Karpas-422 (cell line): Measurements from ENCODE around the gene CRK. TPM values are rescaled to one million over a fixed set of nuclear protein-coding genes. Genes with fewer than 3 reads are reported as not detected.
"Not testable (repeated sequence)": the region's sequence is repeated elsewhere in the genome, so short reads cannot be mapped to it uniquely, and the experiment has no call there.

Experiments used
- DNase-seq: peaks from one replicate; pipeline ENCODE4 v3.0.0-alpha.2; 2015
- H2AFZ ChIP-seq: fragments of 200-600 bp; sonication (generic); 2 replicates; pipeline ENCODE4 v1.6.1; 2014; ENCODE audit warnings: antibody characterized with exemption, low read length, mixed read lengths
- H3K27ac ChIP-seq: fragments of 200-600 bp; sonication (generic); 2 replicates; pipeline ENCODE4 v1.5.1; 2014; ENCODE audit warnings: mild to moderate bottlenecking, low read length, moderate library complexity
- H3K27me3 ChIP-seq: fragments of 200-600 bp; sonication (generic); 2 replicates; pipeline ENCODE4 v1.6.1; 2014; ENCODE audit warnings: low read length, mixed read lengths
- H3K36me3 ChIP-seq: fragments of 200-600 bp; sonication (generic); 2 replicates; pipeline ENCODE4 v1.6.1; 2014; ENCODE audit warnings: low read length, mixed read lengths; ENCODE audit not compliant: insufficient read depth
- H3K4me1 ChIP-seq: fragments of 200-600 bp; sonication (generic); 2 replicates; pipeline ENCODE4 v1.6.1; 2014; ENCODE audit warnings: mild to moderate bottlenecking, low read length, mixed read lengths
- H3K4me2 ChIP-seq: fragments of 200-600 bp; sonication (generic); 2 replicates; pipeline ENCODE4 v1.6.1; 2014; ENCODE audit warnings: low read length, low read depth, mild to moderate bottlenecking; ENCODE audit not compliant: poor library complexity, severe bottlenecking
- H3K4me3 ChIP-seq: fragments of 200-600 bp; sonication (generic); 2 replicates; pipeline ENCODE4 v1.5.1; 2014; ENCODE audit warnings: mild to moderate bottlenecking, antibody characterized with exemption, low read length, mixed read lengths
- H3K79me2 ChIP-seq: fragments of 200-600 bp; sonication (generic); 2 replicates; pipeline ENCODE4 v1.6.1; 2014; ENCODE audit warnings: mild to moderate bottlenecking, low read length, mixed read lengths
- H3K9ac ChIP-seq: fragments of 200-600 bp; sonication (generic); 2 replicates; pipeline ENCODE4 v1.6.0; 2014; ENCODE audit warnings: low read length
- H3K9me2 ChIP-seq: fragments of 200-600 bp; sonication (generic), shearing (Covaris generic); replicated peaks from 2 replicates; pipeline ENCODE4 v1.6.0; 2014; ENCODE audit warnings: mild to moderate bottlenecking, low read length, moderate library complexity; ENCODE audit not compliant: insufficient read depth
- H3K9me3 ChIP-seq: fragments of 300-700, 200-600 bp; sonication (generic); 2 replicates; pipeline ENCODE4 v1.6.1; 2014; ENCODE audit warnings: low read length, mixed read lengths
- H4K20me1 ChIP-seq: fragments of 200-600 bp; sonication (generic); 2 replicates; pipeline ENCODE4 v1.6.1; 2014; ENCODE audit warnings: mild to moderate bottlenecking, antibody characterized with exemption, low read length, low read depth; ENCODE audit not compliant: insufficient read depth
- total RNA-seq: library from RNA; depleted of rRNA; stranded (reverse); fragments of >200 nt; shearing (Covaris generic); gene quantifications from 2 replicates; pipeline ENCODE4 v1.2.3, GENCODE V29; 2014; ENCODE audit warnings: low replicate concordance

CRK gene
- total RNA-seq, 1 experiment from 2014 or later: 14.1 TPM

DNA sequence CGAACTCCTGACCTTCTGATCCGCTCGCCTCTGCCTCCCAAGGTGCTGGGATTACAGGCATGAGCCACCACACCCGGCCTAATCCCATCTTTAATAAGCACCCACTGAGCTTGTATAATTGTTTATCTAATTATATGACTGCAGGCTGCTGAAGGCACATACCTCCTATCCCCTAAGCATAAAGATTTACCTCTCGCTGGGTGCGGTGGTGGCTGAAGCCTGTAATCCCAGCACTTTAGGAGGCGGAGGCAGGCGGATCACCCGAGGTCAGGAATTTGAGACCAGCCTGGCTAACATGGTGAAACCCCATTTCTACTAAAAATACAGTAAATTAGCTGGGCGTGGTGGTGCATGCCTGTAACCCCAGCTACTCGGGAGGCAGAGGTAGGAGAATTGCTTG is 35.9 kb downstream of the CRK start:
- Histone ChIP-seq H3K4me1 (no peaks in the 10 kb centered on the region), H3K9ac (no peak overlapping the region), H3K9me3 (no peaks in the 10 kb centered on the region), H3K36me3 (peaks cover 18% of the 10 kb centered on the region; the same call in 1 of the 2 replicates), H3K4me3 (no peak overlapping the region), H2AFZ (no peak overlapping the region), H4K20me1 (0 out of 2 replicates have a peak, but pooled peaks cover 6% of the 10 kb centered on the region), H3K9me2 (no peaks in the 10 kb centered on the region), H3K79me2 (no peaks in the 10 kb centered on the region), H3K4me2 (no peak overlapping the region), H3K27ac (no peak overlapping the region), H3K27me3 (no peaks in the 10 kb centered on the region)
- DNase-seq: no peak

GRCh38 chr17:1418476-1418875 is 37.6 kb downstream of the CRK start:
- not testable (repeated sequence) for H4K20me1 ChIP-seq, H3K27me3 ChIP-seq, H3K27ac ChIP-seq, DNase-seq, H3K4me1 ChIP-seq, H2AFZ ChIP-seq, H3K9ac ChIP-seq, H3K79me2 ChIP-seq, H3K4me2 ChIP-seq, H3K9me3 ChIP-seq, H3K9me2 ChIP-seq, H3K4me3 ChIP-seq
- H3K36me3 ChIP-seq: peaks cover 14% of the 10 kb centered on the region; the same call in 1 of the 2 replicates

GRCh38 chr17:1416414-1416813 is 39.6 kb downstream of the CRK start:
- Histone ChIP-seq H2AFZ (no peak overlapping the region), H3K36me3 (0 out of 2 replicates have a peak, but pooled peaks cover 5% of the 10 kb centered on the region), H3K4me2 (no peak overlapping the region), H3K27ac (no peak overlapping the region), H4K20me1 (no peaks in the 10 kb centered on the region), H3K79me2 (no peaks in the 10 kb centered on the region), H3K4me1 (no peaks in the 10 kb centered on the region), H3K4me3 (no peak overlapping the region), H3K9me2 (no peaks in the 10 kb centered on the region), H3K9ac (no peak overlapping the region), H3K27me3 (no peaks in the 10 kb centered on the region), H3K9me3 (no peaks in the 10 kb centered on the region)
- DNase-seq: no peak

DNA sequence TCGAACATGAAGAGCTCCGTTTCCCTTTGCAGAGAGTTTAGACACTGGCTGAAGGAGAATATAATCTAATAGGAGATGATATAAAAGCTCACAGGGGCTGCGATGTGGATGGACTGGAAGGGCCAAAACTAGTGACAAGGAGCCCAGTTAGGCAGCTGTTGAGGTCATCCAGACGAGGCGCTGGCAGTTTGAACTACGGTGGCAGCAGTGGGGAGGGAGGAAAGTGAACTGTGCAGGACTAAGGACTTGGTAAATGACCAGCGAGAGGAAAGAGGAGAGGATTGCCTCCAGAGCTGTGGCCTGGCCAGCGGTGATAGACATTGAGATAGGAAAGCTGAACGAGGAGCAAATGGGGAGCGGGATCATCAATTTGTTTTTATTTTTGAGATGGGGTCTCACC is 41.4 kb downstream of the CRK start:
- DNase-seq: no peak
- Histone ChIP-seq H3K9ac (no peak overlapping the region), H3K27me3 (no peaks in the 10 kb centered on the region), H3K27ac (no peak overlapping the region), H4K20me1 (no peaks in the 10 kb centered on the region), H3K9me2 (no peaks in the 10 kb centered on the region), H3K4me2 (no peak overlapping the region), H3K9me3 (no peaks in the 10 kb centered on the region), H3K79me2 (no peaks in the 10 kb centered on the region), H3K4me1 (no peaks in the 10 kb centered on the region), H2AFZ (no peak overlapping the region), H3K4me3 (no peak overlapping the region), H3K36me3 (0 out of 2 replicates have a peak, but pooled peaks cover 3% of the 10 kb centered on the region)

DNA sequence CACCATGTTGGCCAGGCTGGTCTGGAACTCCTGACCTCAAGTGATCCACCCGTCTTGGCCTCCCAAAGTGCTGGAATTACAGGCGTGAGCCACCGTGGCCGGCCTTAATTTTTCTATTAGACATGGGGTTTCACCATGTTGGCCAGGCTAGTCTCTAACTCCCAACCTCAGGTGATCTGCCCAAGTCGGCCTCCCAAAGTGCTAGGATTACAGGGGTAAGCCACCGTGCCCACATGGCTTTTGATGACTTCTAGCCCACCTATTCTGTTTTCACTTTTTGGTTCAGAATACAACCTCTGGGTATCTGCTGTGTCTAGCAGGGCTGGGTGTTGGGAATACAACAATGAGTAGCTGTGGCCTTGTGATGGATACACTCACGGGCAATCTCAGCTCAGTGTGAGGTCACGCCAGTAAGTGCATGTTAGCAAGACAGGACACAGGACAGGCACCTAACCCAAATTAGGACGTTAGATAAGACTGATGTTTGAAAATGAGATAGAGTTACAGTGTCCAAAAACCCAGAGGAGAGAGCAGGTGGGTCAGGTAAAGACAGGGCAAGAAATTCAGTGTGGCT is 41.9 kb downstream of the CRK start:
- Histone ChIP-seq H3K9me3 (no peaks in the 10 kb centered on the region), H4K20me1 (no peaks in the 10 kb centered on the region), H3K36me3 (0 out of 2 replicates have a peak, but pooled peaks cover 3% of the 10 kb centered on the region), H2AFZ (no peak overlapping the region), H3K79me2 (no peaks in the 10 kb centered on the region), H3K4me3 (no peak overlapping the region), H3K27ac (no peak overlapping the region), H3K9me2 (no peaks in the 10 kb centered on the region), H3K27me3 (no peaks in the 10 kb centered on the region), H3K4me1 (no peaks in the 10 kb centered on the region), H3K4me2 (no peak overlapping the region), H3K9ac (no peak overlapping the region)
- no peak for DNase-seq

DNA sequence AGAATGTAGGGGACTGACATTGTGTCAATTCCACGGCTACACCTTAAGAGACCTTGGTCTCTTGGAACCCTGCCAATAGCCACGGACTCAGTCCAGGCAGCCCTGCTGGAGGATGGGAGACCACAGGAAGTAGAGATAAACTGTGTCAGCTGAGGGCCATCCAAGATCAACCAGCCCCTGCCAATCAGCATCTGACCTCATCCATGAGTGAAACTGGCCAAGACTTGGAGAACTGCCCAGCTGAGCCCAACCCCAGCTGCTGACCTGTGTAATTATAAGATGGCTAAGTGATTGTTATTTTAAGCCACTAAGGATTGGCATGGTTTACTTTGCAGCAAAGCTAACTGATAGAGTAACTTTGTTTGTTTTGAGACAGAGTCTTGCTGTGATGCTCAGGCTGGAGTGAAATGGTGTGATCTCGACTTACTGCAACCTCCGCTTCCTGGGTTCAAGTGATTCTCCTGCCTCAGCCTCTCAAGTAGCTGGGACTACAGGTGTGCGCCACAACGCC is 42.7 kb downstream of the CRK start:
- no peak for DNase-seq
- no peaks in the 10 kb centered on the region for H4K20me1 ChIP-seq
- H3K36me3 ChIP-seq: 0 out of 2 replicates have a peak, but pooled peaks cover 3% of the 10 kb centered on the region
- H3K4me2 ChIP-seq: no peak overlapping the region
- H3K27me3 ChIP-seq: no peaks in the 10 kb centered on the region
- H3K79me2 ChIP-seq: no peaks in the 10 kb centered on the region
- no peak overlapping the region for H2AFZ ChIP-seq
- H3K9me3 ChIP-seq: no peaks in the 10 kb centered on the region
- no peak overlapping the region for H3K9ac ChIP-seq
- no peaks in the 10 kb centered on the region for H3K4me1 ChIP-seq
- H3K27ac ChIP-seq: no peak overlapping the region
- H3K9me2 ChIP-seq: no peaks in the 10 kb centered on the region
- H3K4me3 ChIP-seq: no peak overlapping the region

DNA sequence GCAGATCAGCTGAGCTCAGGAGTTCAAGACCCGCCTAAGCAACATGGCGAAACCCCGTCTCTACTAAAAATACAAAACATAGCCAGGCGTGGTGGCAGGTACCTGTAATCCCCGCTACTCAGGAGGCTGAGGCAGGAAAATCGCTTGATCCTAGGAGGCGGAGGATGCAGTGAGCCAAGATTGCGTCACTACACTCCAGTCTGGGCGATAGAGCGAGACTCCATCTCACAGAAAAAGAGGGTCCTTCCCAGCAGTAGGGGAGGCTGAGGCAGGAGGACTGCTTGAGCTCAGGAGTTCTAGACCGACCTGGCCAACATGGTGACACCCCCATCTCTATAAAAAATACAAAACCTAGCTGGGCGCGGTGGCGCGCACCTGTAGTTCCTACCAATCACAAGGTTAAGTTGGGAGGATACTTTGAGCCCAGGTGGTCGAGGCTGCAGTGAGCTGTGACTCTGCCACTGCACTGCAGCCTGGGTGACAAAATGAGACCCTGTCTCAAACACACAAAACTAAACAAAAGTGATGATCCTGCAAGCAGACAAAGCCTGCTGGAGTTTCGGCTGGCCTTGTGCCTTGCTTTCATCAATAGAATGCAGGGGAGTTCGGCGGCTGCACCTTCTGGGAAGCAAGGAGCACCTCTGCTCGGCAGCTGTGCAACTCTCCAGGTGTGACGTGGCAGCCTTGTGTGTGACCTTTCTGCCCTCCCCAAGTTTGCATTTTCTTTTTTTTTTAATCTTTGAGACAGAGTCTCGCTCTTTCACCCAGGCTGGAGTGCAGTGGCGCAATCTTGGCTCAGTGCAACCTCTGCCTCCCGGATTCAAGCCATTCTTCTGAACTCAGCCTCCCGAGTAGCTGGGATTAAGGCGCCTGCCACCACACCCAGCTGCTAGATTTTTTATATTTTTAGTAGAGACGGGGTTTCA is 43.6 kb downstream of the CRK start:
- H3K4me1 ChIP-seq: no peaks in the 10 kb centered on the region
- H3K36me3 ChIP-seq: no peaks in the 10 kb centered on the region
- H3K27me3 ChIP-seq: no peaks in the 10 kb centered on the region
- no peak overlapping the region for H3K9ac ChIP-seq
- no peaks in the 10 kb centered on the region for H4K20me1 ChIP-seq
- H3K4me3 ChIP-seq: no peak overlapping the region
- no peak overlapping the region for H3K4me2 ChIP-seq
- no peak overlapping the region for H2AFZ ChIP-seq
- no peak overlapping the region for H3K27ac ChIP-seq
- H3K79me2 ChIP-seq: no peaks in the 10 kb centered on the region
- no peak for DNase-seq
- no peaks in the 10 kb centered on the region for H3K9me2 ChIP-seq
- H3K9me3 ChIP-seq: no peaks in the 10 kb centered on the region

DNA sequence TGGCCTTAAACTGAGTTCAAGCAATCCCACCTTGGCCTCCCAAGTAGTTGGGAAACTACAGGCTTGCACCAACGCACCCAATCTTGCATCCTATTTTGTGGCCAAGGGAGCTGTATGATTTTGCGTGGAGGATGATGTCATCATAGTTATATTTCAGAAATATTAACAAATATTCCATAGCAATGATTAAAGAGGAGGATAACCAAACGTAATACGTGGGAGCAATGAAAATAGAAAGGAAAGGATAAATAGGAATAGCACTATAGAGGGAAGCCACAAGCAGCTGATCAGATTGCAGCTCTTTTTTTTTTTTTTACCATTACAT is 53.8 kb downstream of the CRK start:
- Histone ChIP-seq H3K9ac (no peak overlapping the region), H3K9me2 (no peaks in the 10 kb centered on the region), H3K27ac (no peak overlapping the region), H3K79me2 (peaks cover 28% of the 10 kb centered on the region), H2AFZ (no peak overlapping the region), H3K4me3 (no peak overlapping the region), H3K9me3 (no peaks in the 10 kb centered on the region), H4K20me1 (peaks cover 19% of the 10 kb centered on the region), H3K4me2 (no peak overlapping the region), H3K27me3 (no peaks in the 10 kb centered on the region), H3K36me3 (peaks cover 10% of the 10 kb centered on the region), H3K4me1 (peaks cover 21% of the 10 kb centered on the region)
- DNase-seq: no peak
